Endothelial cell of umbilical vein (primary cell): Measurements from ENCODE around the gene ZMIZ1. TPM values are rescaled to one million over a fixed set of nuclear protein-coding genes. Genes with fewer than 3 reads are reported as not detected.

ENCODE experiments used
- BruUV-seq: library from RNA; stranded (reverse); fragments of 400-500 nt; replicated peaks from 2 replicates; lab custom pipeline; 2021; lab: Mats Ljungman, UMichigan
- CTCF ChIA-PET: fragments of 300-600, 350-600 bp; sonication (Branson Sonifier 250); formaldehyde crosslinking; loops from one replicate; lab custom pipeline; 2021; ENCODE audit warnings: antibody characterized with exemption, inconsistent platforms; lab: Charles Lee
- POLR2A ChIA-PET: fragments of 300-600, 350-600 bp; sonication (Branson Sonifier 250); formaldehyde crosslinking; loops from one replicate; lab custom pipeline; 2021; ENCODE audit warnings: antibody characterized with exemption, inconsistent platforms; lab: Charles Lee
- DNase-seq: peaks from one replicate; pipeline ENCODE4 v3.0.0-alpha.2; 2011; ENCODE audit warnings: low read depth, low spot score
- FAIRE-seq: peaks from 2 replicates; lab custom pipeline; 2011; peaks lifted over from hg19 to GRCh38; lab: Jason Lieb, UNC
- H2AFZ ChIP-seq: 2 replicates; pipeline ENCODE4 v1.6.0; 2012; ENCODE audit warnings: low read depth, low read length, control low read depth, inconsistent platforms
- H3K27ac ChIP-seq: 2 replicates; pipeline ENCODE4 v1.5.1; 2011; ENCODE audit warnings: low read depth, mild to moderate bottlenecking, control low read depth, low read length, moderate library complexity; ENCODE audit not compliant: insufficient read depth
- H3K27me3 ChIP-seq, 2 experiments: 2 replicates each; pipeline versions ENCODE4 v1.6.0 to v1.6.1; 2011; ENCODE audit warnings: low read length in 2 of 2, mixed read lengths in 1 of 2; ENCODE audit not compliant: control insufficient read depth in 2 of 2, insufficient read depth in 2 of 2
- H3K36me3 ChIP-seq, 2 experiments: 2 replicates in 1 of 2; 3 replicates in 1 of 2; pipeline ENCODE4 v1.5.1; 2011; ENCODE audit warnings: low read length in 2 of 2, mild to moderate bottlenecking in 1 of 2, moderate library complexity in 1 of 2; ENCODE audit not compliant: control insufficient read depth in 2 of 2, insufficient read depth in 2 of 2; ENCODE audit errors: extremely low read depth in 1 of 2
- H3K4me1 ChIP-seq: 3 replicates; pipeline ENCODE4 v1.5.1; 2011; ENCODE audit warnings: mild to moderate bottlenecking, low read length; ENCODE audit not compliant: control insufficient read depth, insufficient read depth; ENCODE audit errors: extremely low read depth
- H3K4me2 ChIP-seq: 2 replicates; pipeline ENCODE4 v1.6.1; 2011; ENCODE audit warnings: low read length, control low read depth, mixed read lengths; ENCODE audit not compliant: insufficient read depth
- H3K4me3 ChIP-seq, 3 experiments: fragments of 200-600 bp in 1 of 3; sonication (generic), shearing (Covaris generic) in 1 of 3; replicated peaks in 1 of 3; 2 replicates each; pipeline ENCODE4 v1.5.1; 2011 to 2016; ENCODE audit warnings: control low read depth in 3 of 3, low read length in 3 of 3, mild to moderate bottlenecking in 2 of 3, inconsistent platforms in 1 of 3, low read depth in 1 of 3, moderate library complexity in 1 of 3; ENCODE audit not compliant: insufficient read depth in 1 of 3
- H3K79me2 ChIP-seq: 2 replicates; pipeline ENCODE4 v1.6.0; 2012; ENCODE audit warnings: low read length, inconsistent platforms; ENCODE audit not compliant: control insufficient read depth, insufficient read depth
- H3K9ac ChIP-seq: replicated peaks from 2 replicates; pipeline ENCODE3; 2011; ENCODE audit warnings: low read length, control low read depth; ENCODE audit not compliant: insufficient read depth; ENCODE audit errors: extremely low read depth
- H3K9me1 ChIP-seq: replicated peaks from 3 replicates; pipeline ENCODE4 v1.6.0; 2011; ENCODE audit warnings: mild to moderate bottlenecking, low read length; ENCODE audit not compliant: control insufficient read depth, insufficient read depth; ENCODE audit errors: extremely low read depth
- H3K9me3 ChIP-seq: replicated peaks from 2 replicates; pipeline ENCODE4 v1.5.1; 2012; ENCODE audit warnings: low read length, inconsistent platforms; ENCODE audit not compliant: control insufficient read depth, insufficient read depth
- H4K20me1 ChIP-seq: replicated peaks from 2 replicates; pipeline ENCODE3; 2011; ENCODE audit warnings: mild to moderate bottlenecking, low read length; ENCODE audit not compliant: control insufficient read depth, insufficient read depth; ENCODE audit errors: extremely low read depth
- EZH2 ChIP-seq: IDR thresholded peaks from 2 replicates; pipeline ENCODE4 v1.6.1; 2012; ENCODE audit warnings: borderline replicate concordance, low read depth, mild to moderate bottlenecking, moderate library complexity, low read length, inconsistent platforms; ENCODE audit not compliant: severe bottlenecking
- FOS ChIP-seq: IDR thresholded peaks from 2 replicates; pipeline ENCODE4 v1.6.1; 2011; ENCODE audit warnings: mild to moderate bottlenecking, low read length, moderate library complexity, borderline replicate concordance; ENCODE audit not compliant: insufficient read depth
- GATA2 ChIP-seq: IDR thresholded peaks from 2 replicates; pipeline ENCODE4 v1.7.0; 2011; ENCODE audit warnings: low read depth, mild to moderate bottlenecking, moderate library complexity, mixed read lengths, low read length; ENCODE audit not compliant: insufficient read length, insufficient read depth
- JUN ChIP-seq: IDR thresholded peaks from 2 replicates; pipeline ENCODE4 v1.6.1; 2011; ENCODE audit warnings: borderline replicate concordance, low read depth; ENCODE audit not compliant: insufficient read length, insufficient read depth
- MYC ChIP-seq: IDR thresholded peaks from one replicate; pipeline ENCODE4 v1.6.1; 2011; ENCODE audit warnings: mild to moderate bottlenecking, low read depth, low read length
- POLR2A ChIP-seq: IDR thresholded peaks from 2 replicates; pipeline ENCODE4 v1.6.1; 2012; ENCODE audit warnings: low read depth, mild to moderate bottlenecking, control low read depth, low read length
- POLR2AphosphoS5 ChIP-seq: IDR thresholded peaks from 2 replicates; pipeline ENCODE4 v1.6.1; 2012; ENCODE audit warnings: low read depth, mild to moderate bottlenecking, control low read depth, low read length, moderate library complexity; ENCODE audit not compliant: insufficient read depth
- dilution Hi-C: fragments of 300-500 bp; cut with MboI; formaldehyde crosslinking; loops from one replicate; pipeline ENCODE4 v1.15.0; 2019; ENCODE audit warnings: low sequenced_read_pairs; ENCODE audit not compliant: extremely low pct_ligation_motif_present
- intact Hi-C: fragments of 100-400 bp; cut with micrococcal nuclease; formaldehyde crosslinking; loops from one replicate; pipeline ENCODE4 v1.10.0; 2022
- polyA plus RNA-seq, 4 experiments: library from polyadenylated mRNA; depleted of rRNA in 3 of 4; stranded (reverse) in 3 of 4; unstranded in 1 of 4; fragments of >200 nt; gene quantifications; 2 replicates each; pipeline versions ENCODE4 v1.2.1 to v1.2.3, GENCODE V29; 2011 to 2012; ENCODE audit warnings: missing spikeins in 1 of 4
- total RNA-seq: library from RNA; stranded (reverse); gene quantifications from 2 replicates; pipeline ENCODE4 v1.2.3, GENCODE V29; 2021
- TF ChIP-seq, protein P1 (sequence below): IDR thresholded peaks from 2 replicates; pipeline ENCODE4 v1.6.1; 2011; ENCODE audit not compliant: insufficient read depth, insufficient read length
- TF ChIP-seq, protein P2 (sequence below), 2 donors: IDR thresholded peaks; 1 replicate in 1 of 2; 2 replicates in 1 of 2; pipeline ENCODE4 v1.5.1; 2011; ENCODE audit warnings: low read length in 2 of 2, mild to moderate bottlenecking in 2 of 2, moderate library complexity in 2 of 2, control low read depth in 1 of 2, inconsistent platforms in 1 of 2, low read depth in 1 of 2; ENCODE audit not compliant: insufficient read depth in 1 of 2; ENCODE audit errors: extremely low read depth in 1 of 2

Gene ZMIZ1
- total and polyA plus RNA-seq, 2 donors (not counting 3 experiments of a cell fraction or from before 2014, with no cell fraction given) = 12.5 to 46.7 TPM

DNA sequence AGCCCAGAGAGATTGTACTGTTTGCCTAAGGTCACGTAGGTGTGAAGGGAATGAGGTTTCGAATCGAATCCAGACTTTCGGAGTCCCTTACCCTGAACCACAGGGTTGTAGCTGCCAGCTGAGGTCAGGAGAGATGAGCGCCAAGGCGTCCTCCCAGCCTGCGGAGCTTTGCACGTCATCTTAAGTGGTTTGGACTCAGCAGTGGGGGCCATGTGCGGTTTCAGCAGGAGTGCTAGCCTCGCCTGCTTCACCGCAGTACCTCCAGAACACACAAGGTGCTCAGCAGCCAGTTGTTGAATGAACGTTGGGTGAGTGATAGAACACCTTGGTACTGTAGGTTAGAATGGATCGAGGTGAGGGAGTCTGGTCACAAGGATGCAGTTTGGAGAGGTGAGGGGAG lies 203.6 kb downstream of the ZMIZ1 start:
- Histone ChIP-seq H3K27ac (no peak overlapping the region), H3K9me1 (no peaks in the 10 kb centered on the region), H3K4me3 (no peak overlapping the region), H2AFZ (no peak overlapping the region), H3K27me3 (no peaks in the 10 kb centered on the region), H3K9me3 (no peaks in the 10 kb centered on the region), H3K79me2 (peaks cover 58% of the 10 kb centered on the region), H3K4me2 (no peak overlapping the region), H3K36me3 (peaks cover 0 to 11% of the 10 kb centered on the region in 2 experiments), H3K4me1 (peaks cover 18% of the 10 kb centered on the region), H3K9ac (no peak overlapping the region), H4K20me1 (no peaks in the 10 kb centered on the region)
- POLR2A ChIA-PET = no interaction called here
- FAIRE-seq (no peak), DNase-seq (no peak)
- dilution Hi-C loops = no loop called here
- no peak for TF ChIP-seq FOS
- TF ChIP-seq MYC = no peak
- TF ChIP-seq JUN = no peak
- TF ChIP-seq, protein P1, sequence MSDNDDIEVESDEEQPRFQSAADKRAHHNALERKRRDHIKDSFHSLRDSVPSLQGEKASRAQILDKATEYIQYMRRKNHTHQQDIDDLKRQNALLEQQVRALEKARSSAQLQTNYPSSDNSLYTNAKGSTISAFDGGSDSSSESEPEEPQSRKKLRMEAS = no peak
- TF ChIP-seq, protein P2, sequence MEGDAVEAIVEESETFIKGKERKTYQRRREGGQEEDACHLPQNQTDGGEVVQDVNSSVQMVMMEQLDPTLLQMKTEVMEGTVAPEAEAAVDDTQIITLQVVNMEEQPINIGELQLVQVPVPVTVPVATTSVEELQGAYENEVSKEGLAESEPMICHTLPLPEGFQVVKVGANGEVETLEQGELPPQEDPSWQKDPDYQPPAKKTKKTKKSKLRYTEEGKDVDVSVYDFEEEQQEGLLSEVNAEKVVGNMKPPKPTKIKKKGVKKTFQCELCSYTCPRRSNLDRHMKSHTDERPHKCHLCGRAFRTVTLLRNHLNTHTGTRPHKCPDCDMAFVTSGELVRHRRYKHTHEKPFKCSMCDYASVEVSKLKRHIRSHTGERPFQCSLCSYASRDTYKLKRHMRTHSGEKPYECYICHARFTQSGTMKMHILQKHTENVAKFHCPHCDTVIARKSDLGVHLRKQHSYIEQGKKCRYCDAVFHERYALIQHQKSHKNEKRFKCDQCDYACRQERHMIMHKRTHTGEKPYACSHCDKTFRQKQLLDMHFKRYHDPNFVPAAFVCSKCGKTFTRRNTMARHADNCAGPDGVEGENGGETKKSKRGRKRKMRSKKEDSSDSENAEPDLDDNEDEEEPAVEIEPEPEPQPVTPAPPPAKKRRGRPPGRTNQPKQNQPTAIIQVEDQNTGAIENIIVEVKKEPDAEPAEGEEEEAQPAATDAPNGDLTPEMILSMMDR (IDR thresholded peaks at IDR 0.05; ENCODE audit: extremely low read depth in 1 of 2, insufficient read depth in 1 of 2, low read depth in 1 of 2, low read length in 2 of 2) = no peak
- TF ChIP-seq GATA2 = no peak
- no peak for TF ChIP-seq POLR2A
- no peak for TF ChIP-seq EZH2
- no peak for TF ChIP-seq POLR2AphosphoS5
- intact Hi-C loops = no loop called here
- BruUV-seq = no TSS peak
- CTCF ChIA-PET = interaction anchor here (0.9 kb wide), 1 partner anchor 9 kb away, joined by 3 read pairs; no protein-coding TSS in a partner anchor
